TTC549 (cell line): ENCODE measurements around the gene RPS17.
"Not testable (repeated sequence)": the region's sequence is repeated elsewhere in the genome, so short reads cannot be mapped to it uniquely, and the experiment has no call there.

Experiments used
- FAIRE-seq: peaks from 2 replicates; lab custom pipeline; 2012; peaks lifted over from hg19 to GRCh38; lab: Jason Lieb, UNC

RPS17 gene

DNA sequence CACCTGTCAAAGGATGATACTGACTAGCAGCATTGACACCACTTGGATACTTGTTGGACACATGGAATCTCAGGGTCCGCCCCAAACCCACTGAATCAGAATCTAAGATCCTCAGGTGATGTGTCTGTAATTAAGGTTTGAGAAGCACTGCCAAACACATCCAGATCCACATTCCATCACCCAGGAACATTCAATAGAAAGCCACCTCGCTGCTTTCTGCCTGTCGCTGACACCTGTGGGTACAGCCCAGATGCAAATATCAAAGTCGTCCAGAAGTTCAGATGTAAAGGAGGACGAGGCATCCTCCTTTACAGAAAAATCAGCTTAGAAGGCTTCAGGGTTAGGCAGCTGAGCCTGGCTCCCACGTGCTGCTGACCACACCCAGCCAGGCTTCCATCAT, 5.2 kb upstream of the RPS17 start:
- FAIRE-seq, result no peak

DNA sequence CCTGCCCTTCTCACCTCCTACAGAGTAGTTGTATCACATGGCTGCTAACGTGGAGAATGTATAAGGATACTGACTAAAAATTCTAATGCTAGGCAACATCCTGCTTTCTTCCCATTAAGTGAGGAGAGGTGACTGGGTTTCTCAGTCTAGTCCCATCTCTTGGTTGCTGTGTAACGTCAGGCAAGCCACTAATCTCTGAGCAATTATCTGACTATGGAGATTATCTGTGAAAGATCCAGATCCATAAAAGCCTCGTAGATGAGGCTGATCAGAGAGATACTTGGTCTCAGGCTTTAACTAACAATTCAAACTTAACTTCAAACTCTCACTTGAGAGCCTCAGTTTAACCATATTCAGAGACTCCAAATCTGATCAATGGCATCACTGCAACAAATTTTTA, 4.7 kb upstream of the RPS17 start:
- no peak for FAIRE-seq

DNA sequence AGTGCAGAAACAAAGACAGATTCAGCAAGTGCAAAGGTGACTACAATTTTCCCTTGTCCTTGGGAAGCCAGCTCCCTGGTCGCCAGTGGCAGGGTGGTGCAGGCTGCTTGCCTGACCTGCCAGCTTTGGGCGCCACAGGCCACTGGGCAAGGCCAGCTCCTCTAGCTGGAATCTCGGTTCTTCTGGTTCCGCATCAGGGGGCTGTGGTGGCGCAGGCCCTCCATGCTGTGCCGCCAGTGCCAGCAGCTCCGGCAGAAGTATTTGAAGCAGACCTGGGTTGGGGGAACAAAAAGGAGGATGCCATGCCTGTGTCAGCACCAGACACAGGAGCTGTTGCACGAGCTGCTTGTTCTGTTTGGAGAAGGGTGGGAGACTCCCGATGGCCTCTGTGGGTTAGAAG, 4.2 kb upstream of the RPS17 start:
- no peak for FAIRE-seq

DNA sequence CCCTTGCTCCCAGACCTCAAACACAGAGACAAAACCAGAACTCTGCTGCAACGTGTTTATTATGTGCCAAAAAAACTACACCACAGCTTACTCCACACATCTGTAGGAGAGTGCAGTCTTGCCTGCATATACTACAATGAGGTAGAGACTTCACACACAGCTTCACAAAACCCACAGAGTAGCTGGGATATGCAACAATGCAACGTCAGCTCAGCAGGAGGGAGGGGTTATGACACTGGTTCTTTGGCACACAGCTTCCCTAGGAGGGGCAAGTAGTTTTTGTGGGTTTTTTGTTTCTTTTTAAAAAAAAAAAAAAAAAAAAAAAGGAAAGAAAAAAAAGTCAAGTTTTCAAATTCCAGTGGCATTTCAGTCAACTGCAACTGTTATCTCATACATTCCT, 2.9 kb upstream of the RPS17 start:
- no peak for FAIRE-seq

DNA sequence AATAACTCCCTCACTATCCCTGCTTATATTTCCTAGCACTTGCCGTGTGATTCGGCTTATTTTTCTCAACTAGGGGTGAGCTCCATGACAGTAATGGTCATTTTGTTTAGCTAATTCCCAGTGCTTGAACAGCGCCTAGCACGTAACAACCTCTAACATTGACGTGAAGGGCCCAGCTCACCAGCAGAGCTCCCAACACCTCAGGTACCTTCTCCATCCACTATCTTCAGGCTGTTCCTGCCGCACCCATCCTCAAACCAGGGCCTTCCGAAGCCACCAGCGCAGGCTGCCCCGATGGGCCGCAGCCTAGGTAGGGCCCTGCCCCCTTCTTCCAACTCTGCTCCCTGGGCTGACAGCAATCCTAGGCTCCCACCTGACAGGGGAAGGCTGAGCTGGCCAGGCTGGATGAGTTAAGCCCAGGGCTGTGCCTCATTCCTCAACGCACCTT, 751 bp upstream of the RPS17 start:
- FAIRE-seq, result no peak

DNA sequence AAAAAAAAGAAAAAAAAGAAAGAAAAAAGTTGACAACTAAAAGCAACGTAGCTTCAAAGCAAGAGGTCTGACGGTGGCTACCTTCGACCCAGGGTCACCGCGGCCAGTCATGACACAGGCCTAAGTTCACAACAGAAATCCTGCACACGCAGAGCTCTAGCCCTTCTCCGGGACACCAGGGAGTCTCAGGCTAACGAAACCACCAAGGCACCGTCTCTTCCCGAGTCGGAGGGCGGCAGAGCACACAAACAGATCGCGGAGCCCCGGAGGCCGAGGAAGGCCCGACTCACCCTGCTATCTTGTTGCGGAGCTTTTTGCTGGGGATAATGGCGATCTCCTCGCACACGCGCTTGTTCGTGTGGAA, 584 bp downstream of the RPS17 start:
- FAIRE-seq, result no peak

DNA sequence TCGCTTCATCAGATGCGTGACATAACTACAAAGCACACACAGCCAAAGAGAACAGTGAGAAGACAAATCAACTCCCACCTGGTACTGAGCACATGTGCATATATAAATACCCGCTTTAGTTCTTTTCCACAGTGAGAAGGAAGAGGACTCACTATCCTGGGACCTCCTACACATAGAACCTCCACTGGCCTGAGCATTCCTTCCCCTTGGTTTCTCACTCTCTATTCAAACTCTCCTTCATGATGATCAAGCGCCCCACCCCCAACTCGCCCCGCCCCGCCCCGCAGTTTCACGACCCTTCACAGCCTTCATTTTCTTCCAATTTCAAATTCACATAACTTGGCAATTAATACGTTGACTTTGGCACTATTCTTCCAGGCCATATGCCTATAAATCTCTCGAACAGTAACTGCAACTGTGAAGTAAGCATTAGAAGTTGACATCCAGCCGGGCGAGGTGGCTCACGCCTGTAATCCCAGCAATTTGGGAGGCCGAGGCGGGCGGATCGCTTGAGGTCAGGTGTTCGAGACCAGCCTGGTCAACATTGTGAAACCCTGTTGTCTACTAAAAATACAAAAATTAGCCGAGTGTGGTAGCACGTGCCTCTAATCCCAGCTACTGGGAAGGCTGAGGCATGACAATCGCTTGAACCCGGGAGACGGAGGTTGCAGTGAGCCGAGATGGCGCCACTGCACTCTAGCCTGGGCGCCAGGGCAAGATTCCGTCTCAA, 1.1 kb downstream of the RPS17 start:
- no peak for FAIRE-seq

DNA sequence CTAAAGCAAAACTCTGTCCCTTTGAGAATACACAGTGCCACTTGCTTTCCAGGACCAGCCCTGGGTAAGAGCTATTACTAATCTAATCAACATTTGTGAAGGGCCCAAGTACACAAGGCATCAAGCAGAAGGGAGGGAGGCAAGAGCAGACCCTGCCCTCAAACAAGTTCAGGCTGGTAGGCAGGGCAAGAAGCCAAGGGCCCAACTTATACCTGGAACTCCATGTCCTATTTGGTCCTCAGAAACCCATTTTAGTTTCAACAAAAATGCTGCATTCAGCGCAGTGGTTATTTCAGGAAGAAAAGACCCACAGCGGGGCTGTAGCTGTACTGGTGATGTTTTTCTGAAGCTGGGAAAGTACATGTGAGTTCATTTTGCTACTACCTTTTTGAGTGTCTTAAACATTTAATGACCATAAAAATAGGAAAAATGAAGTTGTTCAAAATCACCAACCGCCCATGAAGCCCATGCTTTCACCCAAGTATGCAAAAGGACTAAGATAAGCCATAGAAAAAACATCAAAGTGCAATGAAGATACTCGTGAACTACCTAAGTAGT, 2.8 kb downstream of the RPS17 start:
- FAIRE-seq, result no peak

DNA sequence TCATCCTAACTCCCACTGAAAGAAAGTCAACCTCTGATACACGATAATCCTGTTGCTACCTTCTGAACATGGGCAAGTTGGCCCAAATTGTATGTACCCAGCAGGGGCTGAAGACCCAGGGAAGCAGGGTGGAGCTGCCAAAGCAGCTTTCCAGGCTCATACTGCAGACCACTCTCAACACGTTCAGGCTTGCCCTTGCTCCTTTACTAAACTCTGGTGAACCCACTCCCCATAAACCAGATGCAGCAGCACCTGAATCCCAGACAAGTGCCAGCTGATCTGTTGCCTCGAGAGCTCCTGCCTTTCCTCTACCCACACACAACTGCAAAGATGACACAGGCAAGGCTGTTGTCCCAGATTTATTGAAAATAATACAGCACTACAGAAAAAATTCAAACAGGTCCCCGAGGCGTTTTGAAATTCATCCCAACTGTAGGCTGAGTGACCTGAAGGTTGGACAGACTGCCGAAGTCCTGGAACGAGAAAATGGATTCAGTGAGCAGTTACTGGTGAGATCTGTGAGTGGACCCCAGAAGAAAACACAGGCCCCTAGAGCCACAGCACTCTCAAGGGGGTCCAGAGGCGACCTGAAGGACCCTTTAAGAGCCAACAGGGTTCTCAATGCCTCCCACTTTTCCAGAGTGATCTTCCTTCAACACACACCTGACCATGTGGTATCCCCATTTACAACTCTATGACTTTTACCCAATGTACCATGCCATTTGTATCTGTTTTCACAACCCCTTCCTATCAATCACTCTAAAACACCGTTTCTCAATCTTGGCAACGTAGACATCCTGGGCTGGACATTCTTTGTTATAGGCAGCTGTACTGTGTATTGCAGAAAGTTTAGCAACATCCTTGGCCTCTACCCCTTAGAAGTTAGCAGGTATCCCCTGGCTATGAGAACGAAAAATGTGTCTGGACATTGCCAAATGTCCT, 3.6 kb downstream of the RPS17 start:
- FAIRE-seq, result no peak

DNA sequence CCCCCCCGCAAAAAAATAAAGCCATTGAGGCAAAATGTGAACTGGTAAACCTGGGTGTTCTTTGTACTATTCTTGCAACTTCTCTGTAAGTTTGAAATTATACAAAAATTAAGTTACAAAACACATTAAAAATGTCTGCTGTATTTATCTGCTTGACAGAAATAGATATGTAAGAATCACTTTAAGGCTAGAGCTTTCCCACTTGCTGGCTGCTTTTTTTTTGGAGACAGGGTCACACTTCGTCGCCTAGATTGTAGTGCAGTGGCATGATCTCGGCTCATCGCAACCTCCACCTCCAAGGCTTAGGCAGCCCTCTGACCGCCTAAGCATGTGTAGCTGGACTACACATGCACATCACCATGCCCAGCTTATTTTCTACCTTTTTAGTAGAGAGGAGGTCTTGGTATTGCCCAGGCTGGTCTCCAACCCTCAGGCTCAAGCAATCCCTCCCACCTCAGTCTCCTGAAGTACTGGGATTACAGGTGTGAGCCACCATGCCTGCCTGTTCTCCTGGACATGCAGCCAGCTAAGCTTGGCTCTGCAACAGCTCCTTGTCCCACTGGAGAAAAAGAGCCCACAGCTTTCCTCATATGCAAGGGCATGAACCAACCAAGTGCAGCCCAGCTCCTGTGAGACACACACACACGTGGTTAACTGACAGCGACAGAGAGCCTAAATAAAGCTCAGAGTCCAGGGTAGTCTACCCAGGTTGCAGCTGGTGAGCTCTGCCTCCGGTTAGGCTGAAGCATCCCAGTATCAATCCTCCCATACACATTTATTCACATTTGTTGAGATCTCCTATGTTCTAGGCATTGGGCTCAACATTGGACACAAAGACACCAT, 4.5 kb downstream of the RPS17 start:
- no peak for FAIRE-seq

DNA sequence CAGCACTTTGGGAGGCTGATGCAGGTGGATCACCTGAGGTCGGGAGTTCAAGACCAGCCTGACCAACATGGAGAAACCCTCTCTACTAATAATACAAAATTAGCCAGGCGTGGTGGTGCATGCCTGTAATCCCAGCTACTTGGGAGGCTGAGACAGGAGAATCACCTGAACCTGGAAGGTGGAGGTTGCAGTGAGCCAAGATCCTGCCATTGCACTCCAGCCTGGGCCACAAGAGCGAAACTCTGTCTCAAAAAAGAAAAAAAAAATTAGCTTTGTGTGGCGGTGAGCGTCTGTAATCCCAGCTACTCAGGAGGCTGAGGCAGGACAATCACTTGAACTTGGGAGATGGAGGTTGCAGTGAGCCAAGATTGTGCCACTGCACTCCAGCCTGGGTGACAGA, 5.1 kb downstream of the RPS17 start:
- not testable (repeated sequence) for FAIRE-seq

DNA sequence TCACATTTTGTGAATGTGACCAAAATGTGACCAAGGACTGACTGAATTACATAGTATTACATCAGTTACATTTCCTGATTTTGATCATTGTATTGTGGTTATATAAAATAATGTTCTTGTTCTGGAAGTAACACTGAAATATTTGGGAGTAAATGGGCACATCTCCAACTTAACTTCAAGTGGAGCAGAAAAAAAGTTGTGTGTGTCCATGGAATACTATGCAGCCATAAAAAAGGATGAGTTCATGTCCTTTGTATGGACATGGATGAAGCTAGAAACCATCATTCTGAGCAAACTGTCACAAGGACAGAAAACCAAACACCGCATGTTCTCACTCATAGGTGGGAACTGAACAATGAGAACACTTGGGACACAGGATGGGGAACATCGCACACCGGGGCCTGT, 5.8 kb downstream of the RPS17 start:
- FAIRE-seq, result not testable (repeated sequence)

DNA sequence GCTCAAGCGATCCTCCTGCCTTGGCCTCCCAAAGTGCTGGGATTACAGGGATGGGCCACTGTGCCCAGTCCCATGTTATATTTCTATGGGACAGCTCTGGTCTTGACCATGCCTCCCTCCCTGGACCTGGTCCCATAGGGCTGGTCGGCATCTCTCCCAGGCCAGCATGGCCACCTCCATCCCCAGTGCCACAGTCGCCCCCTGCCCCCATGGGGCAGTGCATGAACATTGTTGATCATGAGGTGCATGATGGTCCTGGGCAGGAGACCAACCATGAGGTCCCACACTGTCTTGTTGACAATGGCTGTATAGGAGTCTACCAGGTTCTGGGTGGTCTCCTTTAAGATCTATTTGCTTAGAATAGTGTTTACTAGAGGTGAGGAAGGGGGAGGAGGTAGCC, 6.5 kb downstream of the RPS17 start:
- FAIRE-seq, result no peak

DNA sequence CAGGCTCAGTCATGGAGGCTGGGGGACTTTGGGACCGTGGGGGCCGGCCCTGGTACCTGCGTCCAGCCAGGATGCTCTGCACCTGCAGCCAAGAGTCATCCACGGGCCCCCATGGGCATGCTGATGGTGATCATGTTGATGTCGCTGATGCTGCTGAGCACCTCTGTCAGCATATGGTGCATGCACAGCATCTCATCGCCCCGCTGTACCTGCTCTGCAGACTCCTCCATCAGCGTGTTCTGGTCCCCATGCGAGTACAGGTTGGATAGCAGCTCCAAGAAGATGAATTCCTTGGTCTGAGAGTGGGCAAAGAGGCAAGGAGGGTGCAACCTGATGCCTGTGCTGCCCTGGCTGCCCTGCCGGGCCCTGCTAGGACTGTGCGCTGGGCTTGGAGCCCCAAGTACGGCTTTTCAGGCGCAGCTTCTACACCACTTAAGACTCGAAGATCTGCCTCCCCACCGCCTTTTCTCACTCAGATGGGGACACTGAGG, 7.2 kb downstream of the RPS17 start:
- no peak for FAIRE-seq

DNA sequence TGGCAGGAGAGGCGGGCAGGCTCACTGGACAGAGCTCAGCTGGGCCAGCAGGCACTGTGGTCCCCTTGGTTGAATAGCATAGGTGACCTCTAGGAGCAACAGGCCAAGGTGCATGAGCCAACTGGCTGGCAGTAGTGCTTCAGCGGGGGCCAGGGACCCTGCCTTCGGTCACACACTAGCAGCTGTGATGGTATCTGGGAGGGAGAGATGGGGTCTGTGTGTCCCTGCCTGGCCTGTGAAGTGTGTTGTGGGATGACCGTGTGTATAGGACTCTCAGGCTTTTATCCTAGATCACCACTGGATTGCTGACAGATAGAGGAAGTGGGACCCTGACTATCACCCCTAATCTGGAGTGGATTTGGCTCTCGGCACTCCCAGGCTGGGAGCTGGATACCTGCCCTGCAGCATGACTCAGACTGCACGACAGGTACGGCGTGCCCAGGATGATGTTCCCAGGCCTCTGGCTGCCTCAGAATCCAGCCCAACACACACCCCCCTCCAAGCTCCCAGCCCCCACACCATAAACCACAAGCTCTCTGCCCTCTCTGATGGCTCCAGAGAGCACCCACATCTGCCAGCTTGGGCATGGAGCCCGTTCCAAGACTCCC, 7.8 kb downstream of the RPS17 start:
- no peak for FAIRE-seq

DNA sequence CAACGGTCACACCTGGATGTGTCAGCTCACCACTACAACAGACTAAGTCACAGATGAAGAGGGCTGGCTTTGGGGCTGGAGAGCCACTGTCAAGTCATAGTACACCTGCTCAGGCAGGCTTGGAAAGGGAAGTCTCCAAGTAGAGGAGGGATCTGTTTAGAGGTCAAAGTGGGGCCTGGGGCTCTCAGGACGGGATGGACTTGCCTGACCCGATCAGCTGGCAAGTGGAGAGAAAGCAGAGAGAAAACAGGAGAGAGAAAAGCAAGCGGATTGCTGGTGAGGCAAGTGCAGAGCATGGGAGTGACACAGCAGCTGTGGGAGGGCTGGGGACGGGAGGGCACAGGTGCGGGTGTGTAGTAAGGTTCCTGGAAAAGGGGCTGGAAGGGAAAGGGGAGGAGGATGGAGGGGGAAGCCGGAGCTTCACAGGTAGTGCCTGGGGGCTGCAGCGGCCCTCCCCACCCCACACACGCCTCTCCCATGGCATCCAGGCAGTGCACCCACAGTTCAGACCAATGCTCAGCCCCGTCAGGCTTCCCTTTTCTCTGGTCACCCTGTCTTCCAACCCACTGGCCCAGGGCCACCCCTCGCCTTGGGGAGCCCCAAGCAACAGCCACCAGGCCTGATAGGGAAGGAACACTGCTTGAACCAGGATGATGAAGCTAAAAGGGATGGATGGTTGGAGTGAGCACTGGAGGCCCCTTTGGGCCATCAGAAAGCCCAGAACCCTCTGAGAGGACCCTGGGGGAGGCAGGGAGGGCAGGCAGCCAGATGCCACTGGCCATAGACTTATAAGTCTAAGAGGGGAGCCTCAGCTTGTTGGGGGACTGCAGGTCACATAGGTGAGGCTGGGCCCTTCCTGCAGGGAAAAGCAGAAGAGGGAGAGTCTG, 8.5 kb downstream of the RPS17 start:
- no peak for FAIRE-seq

DNA sequence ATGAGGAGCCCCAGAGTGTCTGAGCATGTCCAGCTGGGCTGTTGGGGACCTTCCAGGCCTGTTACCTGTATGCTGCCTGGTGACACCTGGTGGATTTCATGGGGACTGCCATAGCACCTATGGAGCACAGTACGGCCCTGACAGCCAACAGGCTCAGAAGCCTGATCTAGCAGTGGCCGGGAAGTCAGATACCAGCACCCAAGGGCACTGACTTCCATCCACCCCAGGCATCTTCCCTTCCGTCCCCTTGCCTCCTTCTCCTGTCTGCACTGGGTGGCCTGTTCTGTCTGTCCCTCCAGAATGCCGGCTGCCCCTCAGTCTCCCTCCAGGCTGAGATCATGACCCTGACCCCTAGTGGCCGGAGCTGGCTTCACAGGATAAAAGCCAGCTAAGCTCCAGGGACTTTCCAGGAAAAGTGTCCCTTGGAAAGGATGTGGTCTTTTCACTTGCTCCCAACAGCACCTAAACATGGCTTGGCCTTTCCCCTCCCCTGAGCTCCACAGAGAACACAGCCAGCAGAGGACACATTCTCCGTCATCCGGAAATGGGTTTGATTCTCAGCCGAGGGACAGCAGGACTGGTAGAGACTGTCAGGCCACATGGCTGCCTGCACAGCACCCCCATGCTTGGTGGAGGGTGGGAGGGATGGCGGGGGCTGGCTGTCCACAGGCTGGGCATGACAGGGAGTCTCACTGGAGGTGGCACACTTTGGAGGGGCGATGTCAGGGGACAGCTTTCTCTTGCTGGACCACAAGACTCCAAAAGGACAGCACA, 9.5 kb downstream of the RPS17 start:
- no peak for FAIRE-seq

DNA sequence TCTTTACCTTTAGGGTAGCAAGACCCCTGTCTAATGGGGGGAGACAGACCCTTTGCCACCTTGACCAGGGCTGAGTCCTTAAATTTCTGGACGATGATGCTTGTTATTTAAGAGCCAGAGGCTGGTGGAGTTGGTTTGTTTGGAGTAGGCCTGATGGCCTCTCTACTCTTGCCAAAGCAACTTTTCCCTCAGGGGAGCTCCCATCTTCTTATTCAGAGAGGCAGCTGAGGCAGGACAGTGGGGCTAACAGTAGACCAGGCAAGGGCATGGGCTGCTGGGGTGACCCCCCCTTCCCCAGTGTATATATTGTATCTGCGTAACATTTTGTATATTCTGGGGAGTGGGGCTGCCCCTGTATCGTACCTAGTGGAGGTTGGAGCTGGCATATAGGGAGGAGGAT, 10.3 kb downstream of the RPS17 start:
- no peak for FAIRE-seq

DNA sequence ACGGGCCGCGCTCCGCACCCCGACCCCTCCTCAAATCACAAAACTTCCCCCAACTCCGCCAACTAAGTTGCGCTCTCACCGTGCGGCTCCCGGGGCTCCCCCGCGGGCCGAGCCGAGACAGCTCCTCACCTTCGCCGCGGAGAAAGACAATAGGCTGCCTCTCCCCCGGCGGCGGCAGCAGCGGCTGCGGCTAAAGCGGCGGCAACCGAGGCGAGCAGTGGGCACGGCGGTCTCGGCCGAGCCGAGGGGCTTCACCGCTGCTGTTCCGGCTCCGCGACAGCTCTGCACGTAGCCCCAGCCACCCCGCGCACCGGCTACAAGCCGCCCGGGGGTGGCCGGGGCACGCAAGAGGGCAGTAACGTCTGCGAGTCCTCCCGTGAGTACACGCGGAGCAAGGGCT, 26.7 kb downstream of the RPS17 start:
- not testable (repeated sequence) for FAIRE-seq

DNA sequence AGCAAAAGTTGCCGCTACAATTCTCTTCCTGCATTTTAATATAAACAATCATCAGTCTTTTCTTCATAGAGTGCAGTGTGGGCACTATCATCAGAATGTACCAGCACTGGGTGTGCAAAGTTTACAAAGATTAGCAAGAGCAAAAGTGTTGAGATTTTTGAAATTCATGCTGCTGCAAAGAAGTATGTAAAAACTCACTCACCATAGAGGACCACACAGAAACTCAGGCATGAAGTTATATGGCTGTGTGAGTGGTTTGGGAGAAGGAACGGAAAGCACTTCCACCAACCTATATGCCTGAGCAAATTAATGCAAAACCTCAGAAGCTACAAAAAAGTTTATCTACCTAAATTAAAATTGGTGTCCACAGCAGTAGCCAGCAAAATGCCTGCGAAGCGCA, 32.6 kb downstream of the RPS17 start:
- FAIRE-seq, result not testable (repeated sequence)
